WTC11 (cell line): Measurements from ENCODE around the gene RIPK1.

Experiments used
- CREB1 ChIP-seq: sonication (generic); formaldehyde crosslinking; IDR thresholded peaks from 2 replicates; pipeline ENCODE4 v1.8.0; 2023; ENCODE audit warnings: mild to moderate bottlenecking, missing genetic modification reagents
- CTCF ChIP-seq: fragments of 200-600 bp; IDR thresholded peaks from 2 replicates; pipeline ENCODE4 v1.8.0; 2022; ENCODE audit warnings: antibody characterized with exemption
- FOXK1 ChIP-seq: sonication (generic); formaldehyde crosslinking; IDR thresholded peaks from 2 replicates; pipeline ENCODE4 v1.8.0; 2022; ENCODE audit warnings: mild to moderate bottlenecking, moderate library complexity, missing genetic modification reagents
- JUN ChIP-seq: sonication (generic); formaldehyde crosslinking; IDR thresholded peaks from 2 replicates; pipeline ENCODE4 v1.8.0; 2023; ENCODE audit warnings: mild to moderate bottlenecking, missing genetic modification reagents
- MLX ChIP-seq: sonication (generic); formaldehyde crosslinking; IDR thresholded peaks from 2 replicates; pipeline ENCODE4 v1.8.1; 2023; ENCODE audit warnings: mild to moderate bottlenecking, missing genetic modification reagents, moderate library complexity
- SOX15 ChIP-seq: fragments of 250-450 bp; sonication (Bioruptor Pico); IDR thresholded peaks from 2 replicates; pipeline ENCODE4 v1.9.0; 2021; ENCODE audit warnings: mild to moderate bottlenecking
- USF1 ChIP-seq: sonication (generic); formaldehyde crosslinking; IDR thresholded peaks from 2 replicates; pipeline ENCODE4 v1.8.0; 2022; ENCODE audit warnings: mild to moderate bottlenecking, missing genetic modification reagents
- ZNF138 ChIP-seq: sonication (generic); formaldehyde crosslinking; conservative IDR thresholded peaks from 2 replicates; pipeline ENCODE4 v1.8.1; 2022; ENCODE audit warnings: mild to moderate bottlenecking, moderate library complexity, missing genetic modification reagents
- ZNF263 ChIP-seq: sonication (generic); formaldehyde crosslinking; IDR thresholded peaks from 2 replicates; pipeline ENCODE4 v1.8.1; 2022; ENCODE audit warnings: low read depth, mild to moderate bottlenecking, moderate library complexity, missing genetic modification reagents
- ZNF512 ChIP-seq: sonication (generic); formaldehyde crosslinking; IDR thresholded peaks from 2 replicates; pipeline ENCODE4 v1.8.1; 2022; ENCODE audit warnings: missing genetic modification reagents, borderline replicate concordance

- TF ChIP-seq CTCF (no peak), FOXK1 (no peak), JUN (CRISPR knock-in tag) (no peak), CREB1 (CRISPR knock-in tag) (no peak), ZNF263 (CRISPR knock-in tag) (no peak), ZNF138 (CRISPR knock-in tag) (no peak), ZNF512 (CRISPR knock-in tag) (no peak), MLX (CRISPR knock-in tag) (no peak), SOX15 (CRISPR knock-in tag) (no peak), USF1 (no peak)
Measured at GRCh38 chr6:3035397-3035796, 32.9 kb upstream of the RIPK1 start.
